Measurements from ENCODE around the gene BHLHE41. TPM values are rescaled to one million over a fixed set of nuclear protein-coding genes. Genes with fewer than 3 reads are reported as not detected.

Gene BHLHE41
- total RNA-seq, 1 donor from 2014 or later: 33.4 TPM

DNA sequence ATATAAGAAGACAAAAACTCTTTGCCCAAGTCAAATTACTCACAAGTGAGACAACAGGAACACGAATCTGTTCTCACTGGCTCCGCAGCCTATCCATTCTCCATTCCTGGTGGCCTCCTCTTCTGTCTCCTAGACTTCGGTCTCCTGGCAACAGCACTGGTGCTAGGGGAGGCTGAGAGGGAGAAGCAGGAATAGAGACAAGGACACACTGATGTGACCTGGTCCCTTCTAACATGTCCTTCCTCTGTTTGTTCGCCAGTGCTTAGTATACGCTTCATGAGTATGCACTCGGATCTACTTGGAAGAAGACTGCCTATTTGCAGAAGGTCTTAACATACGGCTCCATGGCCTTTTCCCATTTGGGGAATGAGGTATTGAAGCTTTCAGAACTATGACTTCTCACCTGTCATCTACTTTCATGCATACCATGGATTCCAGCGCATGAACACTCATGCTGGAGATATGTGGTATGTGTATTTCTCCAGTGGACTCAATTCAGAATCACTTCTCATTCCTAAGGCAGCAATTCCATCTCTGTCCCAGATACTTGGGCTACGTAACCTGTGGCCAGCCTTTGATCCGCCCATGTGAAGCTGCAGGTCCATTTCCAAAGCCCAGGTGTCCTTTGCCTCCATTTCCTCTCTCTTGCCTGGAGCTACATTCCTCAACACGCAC, 33.9 kb downstream of the BHLHE41 start:
- no peak overlapping the region for H3K27ac ChIP-seq (replicated peaks)
- no peaks in the 10 kb centered on the region for H3K36me3 ChIP-seq
- TF ChIP-seq, protein P1, sequence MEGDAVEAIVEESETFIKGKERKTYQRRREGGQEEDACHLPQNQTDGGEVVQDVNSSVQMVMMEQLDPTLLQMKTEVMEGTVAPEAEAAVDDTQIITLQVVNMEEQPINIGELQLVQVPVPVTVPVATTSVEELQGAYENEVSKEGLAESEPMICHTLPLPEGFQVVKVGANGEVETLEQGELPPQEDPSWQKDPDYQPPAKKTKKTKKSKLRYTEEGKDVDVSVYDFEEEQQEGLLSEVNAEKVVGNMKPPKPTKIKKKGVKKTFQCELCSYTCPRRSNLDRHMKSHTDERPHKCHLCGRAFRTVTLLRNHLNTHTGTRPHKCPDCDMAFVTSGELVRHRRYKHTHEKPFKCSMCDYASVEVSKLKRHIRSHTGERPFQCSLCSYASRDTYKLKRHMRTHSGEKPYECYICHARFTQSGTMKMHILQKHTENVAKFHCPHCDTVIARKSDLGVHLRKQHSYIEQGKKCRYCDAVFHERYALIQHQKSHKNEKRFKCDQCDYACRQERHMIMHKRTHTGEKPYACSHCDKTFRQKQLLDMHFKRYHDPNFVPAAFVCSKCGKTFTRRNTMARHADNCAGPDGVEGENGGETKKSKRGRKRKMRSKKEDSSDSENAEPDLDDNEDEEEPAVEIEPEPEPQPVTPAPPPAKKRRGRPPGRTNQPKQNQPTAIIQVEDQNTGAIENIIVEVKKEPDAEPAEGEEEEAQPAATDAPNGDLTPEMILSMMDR (IDR thresholded peaks at IDR 0.05; ENCODE audit: borderline replicate concordance): no peak
- no peaks in the 10 kb centered on the region for H3K27me3 ChIP-seq (ENCODE audit: low read depth)
- H3K4me1 ChIP-seq: no peaks in the 10 kb centered on the region
- H3K9me3 ChIP-seq (replicated peaks): no peaks in the 10 kb centered on the region
- no peak overlapping the region for H3K4me3 ChIP-seq
- intact Hi-C loops (cut with micrococcal nuclease): no loop called here
- DNase-seq: no peak

DNA sequence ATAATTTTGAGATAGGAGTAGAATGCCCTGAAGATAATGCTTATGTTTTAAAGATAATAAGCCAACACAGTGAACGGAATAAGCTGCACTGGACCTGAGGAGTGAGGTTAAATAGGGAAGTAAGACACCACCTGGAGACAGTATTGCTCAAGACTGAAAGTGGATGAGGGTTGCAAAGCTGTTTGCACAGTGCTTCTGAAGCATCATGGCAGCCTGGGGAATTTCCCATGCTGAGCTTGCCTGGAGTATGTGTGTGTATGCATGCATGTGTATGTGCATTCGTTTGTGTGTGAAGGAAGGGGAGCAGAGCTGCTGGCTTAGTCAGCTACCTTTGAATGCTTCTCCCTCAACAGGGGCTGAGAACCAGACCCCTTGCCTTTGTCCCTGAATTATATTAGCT, 35.8 kb downstream of the BHLHE41 start:
- H3K4me1 ChIP-seq: no peaks in the 10 kb centered on the region
- TF ChIP-seq, protein P1 (IDR thresholded peaks at IDR 0.05; ENCODE audit: borderline replicate concordance): no peak
- no peaks in the 10 kb centered on the region for H3K36me3 ChIP-seq
- no peaks in the 10 kb centered on the region for H3K27me3 ChIP-seq (ENCODE audit: low read depth)
- H3K9me3 ChIP-seq (replicated peaks): no peaks in the 10 kb centered on the region
- H3K4me3 ChIP-seq: no peak overlapping the region
- DNase-seq: no peak
- intact Hi-C loops (cut with micrococcal nuclease): no loop called here
- H3K27ac ChIP-seq (replicated peaks): no peak overlapping the region

DNA sequence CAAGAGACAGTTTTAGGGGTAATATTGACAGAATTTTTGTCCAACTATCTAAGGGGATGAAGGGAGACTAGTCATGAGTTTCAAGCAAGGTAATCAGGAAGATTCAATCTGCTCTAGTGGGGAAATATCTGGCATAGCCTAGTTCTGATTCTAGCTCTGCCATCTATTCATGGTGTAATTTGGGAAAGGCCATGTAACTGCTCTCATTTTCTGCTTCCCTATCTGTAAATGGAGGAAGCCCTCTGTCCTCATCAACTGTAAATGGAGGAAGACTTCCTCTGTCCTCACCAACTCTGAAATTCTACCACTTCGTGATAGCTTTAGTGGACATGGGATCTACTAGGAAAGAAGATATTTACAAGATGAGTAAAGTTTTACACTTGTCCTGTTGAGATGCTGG, 37.9 kb downstream of the BHLHE41 start:
- DNase-seq: no peak
- H3K4me3 ChIP-seq: no peak overlapping the region
- TF ChIP-seq, protein P1 (IDR thresholded peaks at IDR 0.05; ENCODE audit: borderline replicate concordance): no peak
- H3K27ac ChIP-seq (replicated peaks): no peak overlapping the region
- no peaks in the 10 kb centered on the region for H3K36me3 ChIP-seq
- H3K9me3 ChIP-seq (replicated peaks): peaks cover 5% of the 10 kb centered on the region
- no peaks in the 10 kb centered on the region for H3K4me1 ChIP-seq
- H3K27me3 ChIP-seq (ENCODE audit: low read depth): no peaks in the 10 kb centered on the region
- intact Hi-C loops (cut with micrococcal nuclease): no loop called here

DNA sequence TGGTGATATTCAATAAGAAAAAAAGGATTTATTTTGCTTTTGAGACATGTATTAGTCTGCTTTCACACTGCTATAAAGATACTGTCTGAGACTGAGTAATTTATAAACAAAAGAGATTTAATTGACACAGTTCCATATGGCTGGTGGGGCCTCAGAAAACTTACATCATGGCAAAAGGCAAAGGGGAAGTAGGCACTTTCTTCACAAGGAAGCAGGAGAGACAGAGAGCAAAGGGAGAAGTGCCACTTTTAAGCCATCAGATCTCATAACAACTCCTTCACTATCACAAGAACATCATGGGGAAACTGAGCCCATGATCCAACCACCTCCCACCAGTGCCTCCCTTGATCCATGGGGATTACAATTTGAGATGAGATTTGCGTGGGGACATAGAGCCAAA, 43.9 kb downstream of the BHLHE41 start:
- intact Hi-C loops (cut with micrococcal nuclease): no loop called here
- TF ChIP-seq, protein P1 (IDR thresholded peaks at IDR 0.05; ENCODE audit: borderline replicate concordance): no peak
- H3K9me3 ChIP-seq (replicated peaks): peaks cover 11% of the 10 kb centered on the region

DNA sequence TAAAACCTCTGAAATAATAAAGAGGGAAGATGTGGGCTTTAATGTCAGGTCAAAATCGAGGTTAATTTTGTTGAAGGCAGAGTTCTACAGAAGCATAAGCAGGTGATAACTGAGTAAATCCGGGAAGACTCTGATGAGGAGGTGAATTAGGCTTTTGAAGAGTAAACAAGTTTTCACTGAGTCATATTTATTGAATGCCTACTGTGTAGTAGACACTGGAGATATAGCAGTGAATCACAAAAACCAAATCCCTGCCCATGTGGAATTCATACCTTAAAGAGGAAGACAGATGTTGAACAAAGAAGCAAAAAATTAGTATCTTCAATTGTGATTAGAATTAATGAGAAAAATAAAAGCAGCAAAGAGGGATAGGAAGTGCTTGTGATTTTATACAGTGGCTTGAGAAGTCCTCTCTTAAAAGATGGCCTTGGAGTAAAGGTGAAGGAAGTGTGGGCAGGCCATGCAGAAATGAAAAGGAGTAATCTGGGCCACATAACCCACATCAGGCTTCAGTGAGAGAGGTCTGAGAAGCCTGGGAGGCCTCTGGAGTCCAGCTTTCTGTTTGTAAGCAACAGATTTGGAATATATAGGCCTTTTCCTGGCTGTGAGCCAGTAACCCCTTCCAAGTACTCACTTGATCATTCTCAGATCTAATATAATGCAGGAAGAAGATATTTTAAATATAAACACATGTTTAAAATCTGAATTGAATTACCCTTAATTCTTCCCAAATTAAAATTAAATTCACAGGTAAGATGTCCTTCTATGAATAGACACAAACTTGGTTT, 46.7 kb downstream of the BHLHE41 start:
- Histone ChIP-seq H3K27me3 (ENCODE audit: low read depth) (no peaks in the 10 kb centered on the region), H3K27ac (replicated peaks) (no peak overlapping the region), H3K9me3 (replicated peaks) (peaks cover 8% of the 10 kb centered on the region), H3K36me3 (no peaks in the 10 kb centered on the region), H3K4me1 (no peaks in the 10 kb centered on the region), H3K4me3 (no peak overlapping the region)
- no peak for DNase-seq
- intact Hi-C loops (cut with micrococcal nuclease): no loop called here
- TF ChIP-seq, protein P1 (IDR thresholded peaks at IDR 0.05; ENCODE audit: borderline replicate concordance): no peak

More for the DNA sequence above, 43.9 kb downstream of the BHLHE41 start:
- H3K27me3 ChIP-seq (ENCODE audit: low read depth): no peaks in the 10 kb centered on the region
- H3K4me3 ChIP-seq: no peak overlapping the region
- H3K27ac ChIP-seq (replicated peaks): no peak overlapping the region
- DNase-seq: no peak
- no peaks in the 10 kb centered on the region for H3K4me1 ChIP-seq
- H3K36me3 ChIP-seq: no peaks in the 10 kb centered on the region

Other genes starting within 250 kb of the BHLHE41 start
- gene RASSF8, start 166.4 kb downstream of the BHLHE41 start, total RNA-seq: 33.7 TPM
- gene SSPN, start 70.5 kb upstream of the BHLHE41 start, total RNA-seq: 67.4 TPM

All from left ventricle myocardium inferior (tissue), 1 donor.